ENCODE results near the gene IRF9.
A peak's percentile ranks its signal among the peaks of the same experiment; 100 is the strongest.

Gene IRF9

DNA sequence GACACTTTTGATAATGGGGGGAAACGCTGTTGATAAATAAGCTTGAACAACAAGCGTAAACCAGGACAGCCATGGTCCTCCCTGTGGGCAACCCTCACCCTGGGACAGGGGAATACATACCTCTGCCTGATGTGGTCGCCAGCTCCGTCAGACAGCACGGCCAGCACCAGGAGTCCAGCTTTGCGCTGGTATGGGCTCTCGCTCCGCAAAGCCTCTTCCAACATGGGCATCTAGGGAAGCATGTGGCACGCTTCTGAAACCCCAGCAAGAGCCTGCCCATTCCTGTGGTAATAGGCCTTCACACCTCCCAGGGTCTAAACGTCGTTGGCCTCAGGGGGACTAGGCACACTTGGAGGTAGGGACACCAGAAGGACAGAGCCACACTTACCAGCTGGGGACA lies 24.7 kb downstream of the IRF9 start:
- H3K27me3 ChIP-seq: no peaks in the 10 kb centered on the region
- intact Hi-C loops (cut with DNase I; ENCODE audit: low total_unique reads): loop anchor here (5.0 kb wide), 1 partner anchor 38 kb away; the partner anchor contains the start of genes PSME2 and RNF31
- no peak overlapping the region for H3K4me3 ChIP-seq
- no peak overlapping the region for H3K27ac ChIP-seq
- peaks cover 47 to 78% (median 63%) of the 10 kb centered on the region in 3 donors for H3K36me3 ChIP-seq
- peaks cover 0 to 24% (median 17%) of the 10 kb centered on the region in 4 donors for H3K4me1 ChIP-seq
- no peaks in the 10 kb centered on the region for H3K9me3 ChIP-seq
- TF ChIP-seq, protein P1, sequence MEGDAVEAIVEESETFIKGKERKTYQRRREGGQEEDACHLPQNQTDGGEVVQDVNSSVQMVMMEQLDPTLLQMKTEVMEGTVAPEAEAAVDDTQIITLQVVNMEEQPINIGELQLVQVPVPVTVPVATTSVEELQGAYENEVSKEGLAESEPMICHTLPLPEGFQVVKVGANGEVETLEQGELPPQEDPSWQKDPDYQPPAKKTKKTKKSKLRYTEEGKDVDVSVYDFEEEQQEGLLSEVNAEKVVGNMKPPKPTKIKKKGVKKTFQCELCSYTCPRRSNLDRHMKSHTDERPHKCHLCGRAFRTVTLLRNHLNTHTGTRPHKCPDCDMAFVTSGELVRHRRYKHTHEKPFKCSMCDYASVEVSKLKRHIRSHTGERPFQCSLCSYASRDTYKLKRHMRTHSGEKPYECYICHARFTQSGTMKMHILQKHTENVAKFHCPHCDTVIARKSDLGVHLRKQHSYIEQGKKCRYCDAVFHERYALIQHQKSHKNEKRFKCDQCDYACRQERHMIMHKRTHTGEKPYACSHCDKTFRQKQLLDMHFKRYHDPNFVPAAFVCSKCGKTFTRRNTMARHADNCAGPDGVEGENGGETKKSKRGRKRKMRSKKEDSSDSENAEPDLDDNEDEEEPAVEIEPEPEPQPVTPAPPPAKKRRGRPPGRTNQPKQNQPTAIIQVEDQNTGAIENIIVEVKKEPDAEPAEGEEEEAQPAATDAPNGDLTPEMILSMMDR (IDR thresholded peaks at IDR 0.05): no peak
- DNase-seq: no peak

DNA sequence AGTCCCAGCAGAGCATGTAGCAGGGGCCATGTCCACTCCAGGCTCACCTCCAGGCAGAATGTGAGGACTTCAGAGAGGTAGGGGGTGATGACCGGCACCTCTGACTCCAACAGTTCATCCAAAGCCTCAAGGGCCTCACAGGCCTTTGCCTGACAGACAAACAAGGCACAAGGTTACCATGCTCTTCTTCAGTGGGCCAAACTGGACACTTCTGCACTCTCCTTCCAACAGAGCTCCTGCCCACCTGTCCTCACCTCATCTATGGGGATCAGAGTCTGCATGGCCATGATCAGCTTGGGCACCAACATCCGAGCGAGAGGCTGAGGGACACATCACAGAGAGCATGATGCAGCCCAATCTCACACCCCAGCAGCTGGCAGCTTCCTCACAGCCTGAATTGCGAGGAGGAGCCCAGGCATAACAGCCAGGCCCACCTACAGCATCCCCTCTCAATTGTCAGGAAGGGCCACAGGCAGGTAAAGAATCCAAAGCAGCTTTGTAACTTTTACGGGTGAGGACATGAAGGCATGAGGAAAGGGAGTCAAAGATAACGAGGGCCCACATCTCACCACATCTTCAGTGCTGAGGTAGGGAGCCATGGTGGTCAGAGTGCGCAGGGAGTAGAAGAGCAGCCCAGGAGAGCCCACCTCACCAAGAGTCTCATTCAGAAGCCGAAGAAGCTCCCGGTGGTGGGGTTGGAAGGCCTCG lies 25.9 kb downstream of the IRF9 start:
- intact Hi-C loops (cut with DNase I; ENCODE audit: low total_unique reads): loop anchor here (5.0 kb wide), 1 partner anchor 40 kb away; the partner anchor contains the start of genes PSME2 and RNF31
- H3K36me3 ChIP-seq: peaks cover 48 to 75% (median 56%) of the 10 kb centered on the region in 3 donors
- H3K4me3 ChIP-seq: no peak overlapping the region
- H3K4me1 ChIP-seq: peaks cover 0 to 24% (median 17%) of the 10 kb centered on the region in 4 donors
- H3K27ac ChIP-seq: no peak overlapping the region
- H3K9me3 ChIP-seq: no peaks in the 10 kb centered on the region
- no peak for DNase-seq
- H3K27me3 ChIP-seq: no peaks in the 10 kb centered on the region
- TF ChIP-seq, protein P1 (IDR thresholded peaks at IDR 0.05): no peak

DNA sequence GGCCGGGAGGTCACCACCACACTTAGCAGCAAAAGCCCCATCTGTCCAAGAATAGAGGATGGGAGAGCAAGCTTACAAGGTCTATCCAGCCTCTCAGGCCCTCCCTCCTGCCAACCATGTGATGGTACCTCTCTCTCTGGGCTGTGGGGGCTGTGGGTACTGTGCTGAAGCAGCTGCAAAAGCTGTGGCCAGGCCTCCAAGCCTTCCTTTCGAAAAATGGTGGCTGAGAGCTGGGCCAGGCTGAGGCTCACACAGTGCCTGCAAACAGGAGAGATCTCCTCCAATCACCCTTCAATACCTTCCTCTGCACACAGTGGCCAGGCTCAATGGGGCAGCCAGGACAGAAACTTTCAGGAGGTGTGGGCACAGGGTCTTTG lies 26.5 kb downstream of the IRF9 start:
- Histone ChIP-seq H3K4me1 (peaks cover 0 to 24% (median 17%) of the 10 kb centered on the region in 4 donors), H3K27me3 (no peaks in the 10 kb centered on the region), H3K9me3 (no peaks in the 10 kb centered on the region), H3K4me3 (peak overlapping the region; percentile 56 to 67), H3K36me3 (peaks cover 48 to 75% (median 56%) of the 10 kb centered on the region in 3 donors), H3K27ac (no peak overlapping the region)
- intact Hi-C loops (cut with DNase I; ENCODE audit: low total_unique reads): loop anchor here (5.0 kb wide), 1 partner anchor 40 kb away; the partner anchor contains the start of genes PSME2 and RNF31
- TF ChIP-seq, protein P1 (IDR thresholded peaks at IDR 0.05): no peak
- no peak for DNase-seq

DNA sequence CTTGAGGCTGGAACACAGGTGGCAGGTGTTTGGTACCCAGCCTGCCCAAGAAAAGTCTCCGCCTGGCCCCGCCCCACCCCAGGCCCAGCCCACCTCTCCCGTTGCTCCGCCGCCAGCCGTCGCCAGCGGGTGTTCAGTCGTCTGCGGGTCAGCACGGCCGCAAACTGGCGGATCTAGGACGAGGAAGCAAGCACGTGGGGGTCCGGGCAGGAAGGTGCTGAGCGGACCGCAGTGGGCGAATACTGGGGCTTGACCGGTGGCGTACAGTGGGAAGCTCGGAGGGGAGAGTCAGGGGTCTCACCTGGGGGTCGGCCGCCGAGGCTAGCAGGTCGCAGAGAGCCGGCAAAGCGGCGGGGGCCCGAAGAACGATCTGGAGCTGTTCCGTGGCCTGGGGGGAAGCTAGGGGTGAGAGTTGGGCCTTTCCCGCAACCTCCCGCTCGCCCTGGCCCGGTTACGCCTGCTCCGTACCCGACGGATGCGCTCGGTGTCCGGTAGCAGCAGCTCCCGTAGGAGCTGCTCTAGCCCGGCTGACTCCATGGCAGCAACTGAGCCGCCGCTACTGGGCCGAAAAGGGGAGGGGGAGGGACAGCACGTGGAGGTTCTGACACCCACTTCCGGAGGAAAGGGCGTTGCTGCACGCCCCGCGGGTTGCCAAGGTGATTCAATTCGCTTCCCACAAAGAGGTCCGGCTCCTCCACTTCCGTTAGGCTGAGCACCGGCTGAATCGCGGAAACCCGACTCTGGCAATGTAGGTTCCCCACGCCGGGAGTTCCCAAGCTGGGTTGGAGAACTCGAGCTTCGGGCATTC lies 27.4 kb downstream of the IRF9 start, which contains the start of gene IPO4:
IPO4 (minus strand) TSS at position 566 of the 808 bp plus-strand sequence; CDS start at position 537, 29 bp downstream.
- intact Hi-C loops (cut with DNase I; ENCODE audit: low total_unique reads): loop anchor here (5.0 kb wide), 1 partner anchor 41 kb away; the partner anchor contains the start of genes PSME2 and RNF31
- TF ChIP-seq, protein P1 (IDR thresholded peaks at IDR 0.05): peak in 1 of 2 experiments; percentile 9
- H3K27ac ChIP-seq: peak within 1 kb of the TSS; percentile 65 to 73

DNA sequence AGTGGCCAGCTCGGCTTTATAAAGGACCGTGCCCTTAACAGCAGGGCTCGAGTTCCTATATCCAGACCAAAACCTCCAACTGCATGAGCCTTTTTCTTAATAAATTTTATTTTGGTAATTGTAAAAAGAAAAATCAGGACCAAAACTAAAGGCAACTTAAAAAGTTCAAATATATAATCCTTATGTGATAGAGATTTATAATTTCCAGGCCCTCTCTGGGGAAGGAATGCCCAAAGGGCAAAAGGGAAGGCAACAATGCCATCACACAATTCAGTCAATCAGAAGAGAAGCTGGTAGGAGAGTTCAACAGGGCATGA lies 28.0 kb downstream of the IRF9 start:
- no peaks in the 10 kb centered on the region for H3K9me3 ChIP-seq
- H3K36me3 ChIP-seq: peaks cover 39 to 68% (median 48%) of the 10 kb centered on the region in 3 donors
- peak overlapping the region in 1 of 2 donors; percentile 73 for H3K27ac ChIP-seq
- DNase-seq: no peak
- peak overlapping the region; percentile 56 to 67 for H3K4me3 ChIP-seq
- TF ChIP-seq, protein P1 (IDR thresholded peaks at IDR 0.05): no peak
- intact Hi-C loops (cut with DNase I; ENCODE audit: low total_unique reads): loop anchor here (5.0 kb wide), 1 partner anchor 42 kb away; the partner anchor contains the start of genes PSME2 and RNF31
- no peaks in the 10 kb centered on the region for H3K27me3 ChIP-seq
- H3K4me1 ChIP-seq: peaks cover 0 to 26% (median 19%) of the 10 kb centered on the region in 4 donors

More for the DNA sequence above, 27.4 kb downstream of the IRF9 start, which contains the start of gene IPO4:
- Histone ChIP-seq H3K9me3 (no peaks in the 10 kb centered on the region), H3K36me3 (peaks cover 45 to 73% (median 54%) of the 10 kb centered on the region in 3 donors), H3K4me1 (peaks cover 0 to 24% (median 17%) of the 10 kb centered on the region in 4 donors), H3K4me3 (peak within 1 kb of the TSS; percentile 56 to 67), H3K27me3 (no peaks in the 10 kb centered on the region)
- DNase-seq: peak; percentile 96 to 97

Measured in tibial artery (tissue), 4 donors.